HTERT RPE-1 (cell line): ENCODE results near the gene LRCH2.
"Not testable (repeated sequence)": the region's sequence is repeated elsewhere in the genome, so short reads cannot be mapped to it uniquely, and the experiment has no call there.

ENCODE experiments used
- in situ Hi-C: fragments of 300-500 bp; cut with MboI; formaldehyde crosslinking; loops from 4 replicates; pipeline ENCODE4 v1.14.3; 2020; ENCODE audit warnings: low sequenced_read_pairs

LRCH2 gene

GRCh38 chrX:115214151-115214550, 19.7 kb downstream of the LRCH2 start:
- in situ Hi-C loops = no loop called here

DNA sequence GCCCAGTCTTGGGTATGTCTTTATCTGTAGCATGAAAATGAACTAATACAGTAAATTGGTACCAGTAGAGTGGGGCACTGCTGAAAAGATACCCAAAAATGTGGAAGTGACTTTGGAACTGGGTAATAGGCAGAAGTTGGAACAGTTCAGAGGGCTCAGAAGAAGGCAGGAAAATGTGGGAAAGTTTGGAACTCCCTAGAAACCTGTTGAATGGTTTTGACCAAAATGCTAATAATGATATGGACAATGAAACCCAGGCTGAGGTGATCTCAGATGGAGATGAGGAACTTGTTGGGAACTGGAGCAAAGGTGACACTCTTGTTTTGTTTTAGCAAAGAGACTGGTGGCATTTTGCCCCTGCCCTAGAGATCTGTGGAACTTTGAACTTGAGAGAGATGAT, 24.3 kb downstream of the LRCH2 start:
- in situ Hi-C loops = not testable (repeated sequence)

- in situ Hi-C loops = no loop called here
Observed at GRCh38 chrX:115204040-115204439, 29.9 kb downstream of the LRCH2 start.

GRCh38 chrX:115192244-115192700, 41.6 kb downstream of the LRCH2 start:
- in situ Hi-C loops = no loop called here

GRCh38 chrX:115191490-115192243, 42.2 kb downstream of the LRCH2 start:
- in situ Hi-C loops = no loop called here

DNA sequence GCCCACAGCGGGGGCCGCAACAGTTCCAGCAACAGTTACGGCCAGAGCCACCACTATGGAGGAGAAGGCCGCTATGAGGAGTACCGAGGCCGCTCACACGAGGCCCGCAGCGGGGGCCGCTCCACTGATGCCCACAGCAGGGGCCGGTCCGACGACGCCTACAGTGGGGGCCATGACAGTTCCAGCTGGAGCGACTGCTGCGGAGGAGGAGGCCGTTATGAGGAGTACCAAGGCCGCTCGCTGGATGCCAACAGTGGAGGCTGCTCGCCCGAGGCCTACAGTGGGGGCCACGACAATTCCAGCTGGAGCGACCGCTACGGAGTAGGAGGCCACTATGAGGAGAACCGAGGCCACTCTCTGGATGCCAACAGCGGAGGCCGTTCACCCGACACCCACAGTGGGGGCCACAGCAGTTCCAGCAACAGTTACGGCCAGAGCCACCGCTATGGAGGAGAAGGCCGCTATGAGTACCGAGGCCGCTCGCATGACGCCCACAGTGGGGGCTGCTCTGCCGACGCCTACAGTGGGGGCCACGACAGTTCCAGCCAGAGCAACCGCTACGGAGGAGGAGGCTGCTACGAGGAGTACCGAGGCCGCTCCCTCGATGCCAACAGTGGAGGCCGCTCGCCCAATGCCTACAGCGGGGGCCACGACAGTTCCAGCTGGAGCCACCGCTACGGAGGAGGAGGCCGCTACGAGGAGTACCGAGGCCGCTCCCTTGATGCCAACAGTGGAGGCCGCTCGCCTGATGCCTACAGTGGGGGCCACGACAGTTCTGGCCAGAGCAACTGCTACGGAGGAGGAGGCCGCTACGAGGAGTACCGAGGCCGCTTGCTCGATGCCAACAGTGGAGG, 43.0 kb downstream of the LRCH2 start:
- in situ Hi-C loops = no loop called here

DNA sequence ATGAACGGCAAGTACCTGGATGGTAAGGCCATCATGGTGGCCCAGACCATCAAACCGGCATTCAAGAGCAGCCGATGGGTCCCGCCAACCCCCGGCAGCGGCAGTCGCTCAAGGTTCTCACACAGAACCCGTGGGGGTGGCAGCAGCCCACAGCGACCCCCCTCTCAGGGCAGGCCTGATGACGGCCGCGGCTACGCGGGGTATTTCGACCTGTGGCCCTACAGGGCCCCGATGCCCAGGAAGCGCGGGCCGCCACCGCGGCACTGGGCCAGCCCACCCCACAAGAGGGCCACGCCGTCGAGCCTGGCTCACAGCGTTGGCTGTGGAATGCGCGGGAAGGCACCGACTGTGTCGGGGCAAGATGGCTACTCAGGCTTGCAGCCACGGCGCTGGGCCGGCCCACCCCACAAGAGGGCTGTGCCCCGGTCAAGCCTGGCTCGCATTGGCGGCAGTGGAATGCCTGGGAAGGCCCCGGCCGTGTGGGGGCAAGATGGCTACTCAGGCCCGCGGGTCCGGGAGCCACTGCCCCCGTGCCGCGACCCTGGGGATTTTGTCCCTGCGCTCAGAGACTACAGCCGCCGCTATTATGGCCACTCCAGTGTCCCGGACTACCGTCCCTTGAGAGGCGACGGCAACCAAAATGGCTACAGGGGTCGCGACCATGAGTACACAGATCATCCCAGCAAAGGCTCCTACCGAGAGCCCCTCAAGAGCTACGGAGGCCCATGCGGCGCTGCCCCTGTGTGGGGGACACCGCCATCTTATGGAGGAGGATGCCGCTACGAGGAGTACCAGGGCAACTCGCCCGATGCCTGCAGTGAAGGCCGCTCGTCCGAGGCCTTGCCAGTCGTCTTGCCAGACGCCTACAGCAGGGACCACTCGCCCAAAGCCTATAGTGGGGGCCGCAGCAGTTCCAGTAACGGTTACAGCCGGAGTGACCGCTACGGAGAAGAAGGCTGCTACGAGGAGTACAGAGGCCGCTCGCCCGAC, 44.0 kb downstream of the LRCH2 start:
- in situ Hi-C loops = no loop called here

DNA sequence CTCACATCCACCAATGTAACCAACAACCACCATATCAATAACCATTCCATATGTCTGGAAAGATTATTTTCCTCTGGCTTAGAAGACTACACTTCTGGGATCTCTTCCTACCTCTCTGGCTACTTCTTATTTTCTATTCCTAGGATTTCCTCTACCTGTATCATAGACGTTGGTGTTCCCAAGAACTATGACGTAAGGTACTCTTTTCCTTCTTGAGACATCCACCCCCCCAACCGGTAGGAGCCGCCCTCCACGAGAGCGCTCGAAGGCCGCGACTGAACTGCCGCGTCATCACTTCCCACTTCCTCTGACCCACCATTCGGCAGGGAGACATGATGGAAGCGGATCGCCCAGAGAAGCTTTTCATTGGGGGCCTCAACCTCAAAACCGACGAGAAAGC, 44.8 kb downstream of the LRCH2 start, which contains the start of gene RBMXL3:
TSS of gene RBMXL3 (plus strand) at position 301 of the 400 bp plus-strand sequence. CDS start at position 333, 32 bp downstream.
- in situ Hi-C loops = no loop called here

DNA sequence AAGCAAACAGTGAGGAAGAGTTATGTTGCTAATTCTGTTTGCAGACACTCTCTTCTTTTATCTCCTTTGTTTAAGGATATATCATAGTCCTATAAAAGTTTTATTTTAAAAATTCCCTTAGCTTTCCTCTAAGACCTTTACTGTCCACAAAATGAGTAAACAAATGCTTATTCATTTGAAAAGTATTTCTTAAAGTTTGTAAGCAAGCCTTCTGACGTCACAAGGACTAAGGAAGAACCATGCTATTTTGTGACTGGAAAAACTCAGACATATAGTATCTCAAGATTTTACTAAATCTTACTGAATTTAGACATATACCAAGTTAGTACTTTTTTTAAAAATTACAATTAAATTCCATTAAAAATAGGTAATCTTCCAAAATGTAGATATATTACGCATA, 49.9 kb downstream of the LRCH2 start:
- in situ Hi-C loops = no loop called here

GRCh38 chrX:115178473-115178872, 55.4 kb downstream of the LRCH2 start:
- in situ Hi-C loops = no loop called here

DNA sequence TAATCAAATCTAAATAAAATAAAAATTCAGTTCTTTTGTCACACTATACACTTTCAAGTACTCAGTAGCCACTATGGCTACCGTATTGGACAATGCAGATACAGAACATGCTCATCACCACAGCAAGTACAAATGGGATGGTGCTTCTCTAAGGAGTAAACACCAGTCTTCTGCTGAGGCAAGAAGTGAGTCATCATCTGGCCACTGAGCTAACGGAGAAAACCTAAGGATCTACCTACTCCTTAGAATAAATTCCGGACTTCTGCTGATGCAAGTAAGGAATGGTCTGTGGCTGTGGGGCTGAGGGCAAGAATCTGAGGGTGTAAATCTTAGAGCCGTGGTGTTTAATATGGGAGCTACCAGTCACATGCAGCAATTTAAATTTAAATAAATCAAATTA, 56.0 kb downstream of the LRCH2 start:
- in situ Hi-C loops = no loop called here

DNA sequence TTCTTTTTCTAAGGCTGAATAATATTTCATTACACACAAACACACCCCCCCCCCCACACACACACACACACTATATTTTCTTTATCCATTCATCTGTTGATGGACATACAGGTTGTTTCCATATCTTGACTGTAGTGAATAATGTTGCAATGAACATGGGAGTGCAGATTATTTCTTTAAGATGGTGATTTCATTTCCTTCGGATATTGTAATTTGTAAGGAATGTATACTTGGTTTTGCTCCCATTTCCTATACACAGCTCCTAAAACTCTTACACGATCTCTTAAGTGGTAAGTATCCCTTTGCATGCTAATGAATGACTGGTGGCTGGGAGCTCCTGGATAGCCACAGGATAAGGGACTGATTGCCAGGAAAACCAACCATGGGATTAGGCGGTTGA, 59.3 kb downstream of the LRCH2 start:
- in situ Hi-C loops = no loop called here

DNA sequence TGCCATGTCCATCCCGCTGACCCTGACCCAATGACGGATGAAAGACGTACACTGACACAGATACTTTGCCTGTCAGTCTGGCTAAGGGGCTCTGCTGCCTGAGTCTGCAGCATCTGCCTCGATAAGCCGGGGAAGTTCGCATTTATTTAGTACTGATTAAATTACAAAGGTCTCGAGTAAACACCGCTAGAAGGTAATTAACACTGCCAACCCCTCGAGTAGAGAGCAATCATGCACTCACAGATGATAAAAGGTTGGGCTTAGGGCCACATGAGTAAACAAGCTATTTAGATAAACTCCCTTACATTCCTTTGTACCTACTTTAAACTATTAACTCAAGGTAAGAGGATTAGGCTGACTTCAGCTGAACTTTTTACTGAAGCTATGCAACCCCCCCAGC, 60.7 kb downstream of the LRCH2 start:
- in situ Hi-C loops = no loop called here

DNA sequence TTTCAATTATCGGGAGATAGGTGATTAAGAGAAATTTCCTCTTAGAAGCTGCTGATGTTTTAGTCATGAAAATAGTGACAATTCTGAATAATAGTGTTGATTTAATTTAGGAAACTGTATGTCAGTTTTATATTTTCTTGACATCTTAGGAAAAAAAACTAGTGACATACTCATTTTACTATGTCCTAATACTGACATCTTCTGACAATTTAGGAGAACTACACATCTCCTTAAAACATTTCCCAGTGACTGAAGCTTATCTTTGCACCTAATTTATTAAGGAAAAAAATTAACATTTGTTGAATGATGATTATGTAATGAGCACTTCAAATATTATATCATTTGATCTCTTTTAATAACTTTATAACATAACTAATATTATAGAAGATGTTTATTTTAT, 86.7 kb downstream of the LRCH2 start:
- in situ Hi-C loops = no loop called here

GRCh38 chrX:115142057-115142456, 91.8 kb downstream of the LRCH2 start:
- in situ Hi-C loops = no loop called here

DNA sequence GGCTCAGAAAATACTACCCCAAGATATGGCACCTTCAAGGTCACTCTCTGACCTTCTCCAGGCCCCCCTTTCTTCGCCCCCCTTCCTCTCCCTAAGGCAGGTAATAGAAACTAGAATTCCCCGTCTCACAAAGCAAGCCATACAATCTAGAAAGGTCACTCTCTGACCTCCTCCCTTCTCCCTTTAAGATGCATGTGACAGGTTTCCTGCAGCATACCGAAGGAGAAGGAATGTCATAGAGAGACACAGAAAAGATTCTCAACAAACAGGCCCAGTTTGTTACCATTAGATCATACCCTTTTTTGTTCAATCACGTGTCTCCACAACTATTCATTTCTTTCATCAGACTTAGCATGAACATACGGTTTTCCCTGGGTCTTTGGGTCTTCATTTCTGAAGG, 95.9 kb downstream of the LRCH2 start:
- in situ Hi-C loops = no loop called here

DNA sequence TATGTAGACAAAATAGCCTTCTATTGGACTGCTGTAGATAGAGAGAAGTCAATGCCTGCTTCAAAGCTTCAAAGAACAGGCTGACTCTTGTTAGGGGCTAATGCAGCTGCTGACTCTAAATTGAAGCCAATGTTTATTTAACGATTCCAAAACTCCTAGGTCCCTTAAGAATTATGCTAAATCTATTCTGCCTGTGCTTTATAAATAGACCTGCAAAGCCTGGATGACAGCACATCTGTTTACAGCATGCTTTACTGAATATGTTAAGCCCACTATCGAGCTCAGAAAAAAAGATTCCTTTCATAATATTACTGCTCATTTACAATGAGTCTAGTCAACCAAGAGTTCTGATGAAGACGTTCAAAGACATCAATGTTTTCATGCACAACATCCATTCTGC, 99.5 kb downstream of the LRCH2 start:
- in situ Hi-C loops = no loop called here

DNA sequence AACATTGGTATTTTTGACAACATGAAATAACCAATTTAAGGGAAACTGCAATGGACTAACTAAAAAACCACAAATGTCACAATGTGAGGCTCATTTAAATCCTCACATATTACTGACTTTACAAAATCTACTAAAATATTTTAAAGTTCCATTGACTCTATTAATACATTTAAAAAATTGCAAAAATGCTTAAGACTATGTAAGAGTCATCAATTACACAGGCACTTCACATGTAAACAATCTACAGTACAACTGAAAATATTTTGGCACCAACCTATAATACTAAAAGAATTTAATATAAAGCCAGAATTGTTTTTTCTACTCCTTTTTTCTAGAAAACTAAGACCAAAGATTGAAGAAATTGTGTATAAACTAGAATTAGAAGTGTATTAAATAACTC, 121.5 kb downstream of the LRCH2 start:
- in situ Hi-C loops = no loop called here

DNA sequence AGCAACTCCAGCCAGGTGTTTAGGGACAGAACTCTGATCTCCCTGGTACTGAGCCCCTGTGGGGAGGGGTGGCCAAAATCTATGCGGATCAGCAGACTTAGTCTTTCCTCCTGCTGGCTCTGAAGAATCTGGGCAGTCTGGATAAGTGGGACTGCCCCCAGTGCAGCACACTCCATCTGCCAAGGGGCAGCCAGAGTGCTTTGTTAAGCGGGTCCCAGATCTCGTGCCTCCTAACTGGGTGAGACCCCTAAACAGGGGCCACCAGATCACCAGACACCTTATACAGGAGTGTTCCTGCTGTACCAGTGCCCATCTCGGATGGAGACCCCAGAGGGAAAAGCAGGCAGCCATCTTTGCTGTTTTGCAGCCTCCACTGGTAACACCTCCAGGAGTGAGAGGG, 135.0 kb downstream of the LRCH2 start:
- in situ Hi-C loops = no loop called here

- in situ Hi-C loops = no loop called here
Observed at GRCh38 chrX:115093191-115093590, 140.7 kb downstream of the LRCH2 start.

GRCh38 chrX:115089419-115089818, 144.5 kb downstream of the LRCH2 start:
- in situ Hi-C loops = no loop called here
